Mucosa of descending colon (tissue), 3 donors: Measurements from ENCODE around the gene PSMG2. TPM values are rescaled to one million over a fixed set of nuclear protein-coding genes. Genes with fewer than 3 reads are reported as not detected.
A peak's percentile ranks its signal among the peaks of the same experiment; 100 is the strongest.

Experiments
- ATAC-seq: fragments of 200-7000 bp; cut with Tn5 transposase; one replicate; pipeline ENCODE4 v1.9.1; 2020; ENCODE audit warnings: mild to moderate bottlenecking, moderate library complexity
- DNase-seq, 3 donors: peaks; one replicate each; pipeline ENCODE4 v3.0.0-alpha.2; 2020
- H3K36me3 ChIP-seq: fragments of 200-600 bp; one replicate; pipeline ENCODE4 v1.8.0; 2021; ENCODE audit warnings: low read depth, mild to moderate bottlenecking
- H3K4me1 ChIP-seq: fragments of 200-600 bp; one replicate; pipeline ENCODE4 v1.8.0; 2021; ENCODE audit warnings: low read depth, mild to moderate bottlenecking
- H3K4me3 ChIP-seq: fragments of 200-600 bp; one replicate; pipeline ENCODE4 v1.8.0; 2021; ENCODE audit warnings: mild to moderate bottlenecking
- H3K9me3 ChIP-seq: fragments of 200-600 bp; one replicate; pipeline ENCODE4 v1.8.0; 2021; ENCODE audit warnings: mild to moderate bottlenecking
- intact Hi-C, 2 donors: fragments of 100-400 bp; cut with DNase I in 1 of 2; cut with micrococcal nuclease in 1 of 2; formaldehyde crosslinking; loops; one replicate each; pipeline versions ENCODE4 v1.11.0 to v1.11.1; 2022; cut with DNase I, micrococcal nuclease
- total RNA-seq, 3 donors: library from RNA; stranded (reverse); fragmentation: NEBNext Ultra II Directional in 2 of 3; extraction: Animal tissue kit (Norgen Biotek cat#: 25700) in 2 of 3; gene quantifications; one replicate each; pipeline versions ENCODE4 v1.2.1 to v1.2.4, GENCODE V29; 2021 to 2023
- TF ChIP-seq, protein P1 (sequence below): fragments of 200-600 bp; IDR thresholded peaks from one replicate; pipeline ENCODE4 v1.8.0; 2022; ENCODE audit warnings: antibody characterized with exemption, mild to moderate bottlenecking
- donor health status: DM: no; HTN: no; CAD: no; lungs with moderate emphysema.
- donor health status: DM: no; HTN: no; CAD: no.
- donor health status: DM: no; HTN: yes; CAD: no.

The PSMG2 gene
- total RNA-seq, 3 donors from 2014 or later, result 68.7 to 73.8 (median 69.3) TPM

DNA sequence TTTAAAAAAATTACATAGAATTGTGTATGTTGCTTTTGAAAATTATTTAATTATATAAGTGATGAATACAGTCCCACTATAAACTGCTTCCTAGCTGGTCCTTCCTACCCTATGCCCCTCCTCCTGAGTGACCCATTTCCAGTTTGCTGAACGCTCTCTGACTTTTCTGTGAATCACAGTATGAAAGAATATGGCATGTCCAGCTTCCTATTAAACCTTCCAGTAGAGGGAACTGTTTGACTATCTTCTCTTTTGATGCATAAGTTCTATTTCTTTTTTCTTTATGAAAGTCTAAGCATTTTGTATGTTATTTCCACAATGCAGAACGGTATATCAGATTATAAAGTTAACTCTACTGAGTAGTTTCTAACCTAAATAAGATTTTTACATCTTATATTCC lies 41.3 kb downstream of the PSMG2 start:
- Histone ChIP-seq H3K4me3 (no peak overlapping the region), H3K36me3 (no peaks in the 10 kb centered on the region), H3K9me3 (no peaks in the 10 kb centered on the region), H3K4me1 (no peaks in the 10 kb centered on the region)
- TF ChIP-seq, protein P1, sequence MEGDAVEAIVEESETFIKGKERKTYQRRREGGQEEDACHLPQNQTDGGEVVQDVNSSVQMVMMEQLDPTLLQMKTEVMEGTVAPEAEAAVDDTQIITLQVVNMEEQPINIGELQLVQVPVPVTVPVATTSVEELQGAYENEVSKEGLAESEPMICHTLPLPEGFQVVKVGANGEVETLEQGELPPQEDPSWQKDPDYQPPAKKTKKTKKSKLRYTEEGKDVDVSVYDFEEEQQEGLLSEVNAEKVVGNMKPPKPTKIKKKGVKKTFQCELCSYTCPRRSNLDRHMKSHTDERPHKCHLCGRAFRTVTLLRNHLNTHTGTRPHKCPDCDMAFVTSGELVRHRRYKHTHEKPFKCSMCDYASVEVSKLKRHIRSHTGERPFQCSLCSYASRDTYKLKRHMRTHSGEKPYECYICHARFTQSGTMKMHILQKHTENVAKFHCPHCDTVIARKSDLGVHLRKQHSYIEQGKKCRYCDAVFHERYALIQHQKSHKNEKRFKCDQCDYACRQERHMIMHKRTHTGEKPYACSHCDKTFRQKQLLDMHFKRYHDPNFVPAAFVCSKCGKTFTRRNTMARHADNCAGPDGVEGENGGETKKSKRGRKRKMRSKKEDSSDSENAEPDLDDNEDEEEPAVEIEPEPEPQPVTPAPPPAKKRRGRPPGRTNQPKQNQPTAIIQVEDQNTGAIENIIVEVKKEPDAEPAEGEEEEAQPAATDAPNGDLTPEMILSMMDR, result no peak
- intact Hi-C loops, result no loop called here
- ATAC-seq (peak; percentile 41), DNase-seq (no peak)

DNA sequence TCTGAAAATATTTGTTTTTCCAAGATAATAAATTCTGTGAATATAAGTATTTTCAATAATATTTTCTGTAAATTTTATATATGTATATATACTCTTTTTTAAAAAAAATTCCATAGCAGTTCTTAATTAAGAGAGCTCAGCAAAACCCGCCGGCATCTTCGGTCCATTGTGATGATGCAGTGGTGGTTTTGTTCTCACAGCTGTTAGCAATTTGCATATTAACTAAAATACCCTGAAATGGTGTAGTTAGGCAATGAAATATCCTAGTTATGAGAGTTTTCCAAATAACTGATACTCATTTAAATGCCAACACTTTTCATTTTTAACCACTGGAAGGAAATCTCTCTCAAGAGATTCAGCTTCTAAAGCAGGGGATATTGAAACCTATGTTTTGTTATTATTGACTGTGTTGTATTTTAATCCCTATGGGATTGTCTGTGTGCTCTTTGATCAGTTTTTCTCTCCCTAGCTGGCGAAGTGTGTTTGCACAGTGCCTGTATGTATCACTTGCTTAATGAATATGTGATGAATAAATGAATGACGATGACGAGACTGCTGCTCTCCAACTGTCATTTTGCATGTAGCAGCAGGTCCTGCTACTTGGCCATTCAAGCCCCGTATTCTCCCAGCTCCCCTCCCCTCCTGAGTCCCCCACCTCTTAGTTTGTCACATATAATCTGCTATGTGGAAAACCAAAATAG lies 42.4 kb downstream of the PSMG2 start:
- Histone ChIP-seq H3K4me1 (no peaks in the 10 kb centered on the region), H3K4me3 (no peak overlapping the region), H3K36me3 (no peaks in the 10 kb centered on the region), H3K9me3 (no peaks in the 10 kb centered on the region)
- DNase-seq, result no peak
- intact Hi-C loops, result no loop called here
- ATAC-seq, result no peak
- TF ChIP-seq, protein P1, result no peak

DNA sequence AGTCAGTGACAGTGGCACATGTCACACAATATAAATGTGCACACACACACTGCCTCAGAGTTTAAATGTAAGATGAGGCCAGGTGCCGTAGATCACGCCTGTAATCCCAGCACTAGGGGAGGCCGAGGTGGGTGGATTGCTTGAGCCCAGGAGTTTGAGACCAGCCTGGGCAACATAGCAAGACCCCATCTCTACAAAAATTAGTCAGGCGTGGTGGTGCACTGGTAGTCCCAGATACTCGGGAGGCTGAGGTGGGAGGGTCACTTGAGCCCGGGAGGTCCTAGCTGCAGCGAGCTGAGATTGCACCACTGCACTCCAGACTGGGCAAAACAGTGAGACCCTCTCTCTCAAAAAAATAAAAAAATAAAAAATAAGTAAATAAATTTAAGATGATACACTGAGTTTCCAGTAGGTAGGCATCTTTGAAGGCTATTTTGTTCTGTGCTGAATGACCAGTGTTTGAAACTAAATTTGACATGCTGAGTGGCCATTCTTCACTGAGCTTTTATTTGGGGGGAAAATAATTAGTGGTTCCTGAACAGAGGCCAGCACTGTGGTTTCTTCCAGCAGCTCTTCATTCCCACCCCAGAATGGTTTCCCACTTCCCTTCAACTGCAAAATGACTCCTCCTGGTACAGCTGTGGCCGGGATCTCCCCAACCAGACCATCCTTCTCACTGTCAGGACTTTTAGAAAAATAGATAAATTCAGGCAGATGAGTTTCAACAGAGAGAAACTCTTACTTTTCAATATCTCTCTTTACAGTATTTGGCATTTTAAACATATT lies 44.9 kb downstream of the PSMG2 start:
- Histone ChIP-seq H3K36me3 (no peaks in the 10 kb centered on the region), H3K9me3 (no peaks in the 10 kb centered on the region), H3K4me1 (no peaks in the 10 kb centered on the region), H3K4me3 (no peak overlapping the region)
- intact Hi-C loops, result no loop called here
- no peak for DNase-seq
- no peak for ATAC-seq
- TF ChIP-seq, protein P1, result no peak

DNA sequence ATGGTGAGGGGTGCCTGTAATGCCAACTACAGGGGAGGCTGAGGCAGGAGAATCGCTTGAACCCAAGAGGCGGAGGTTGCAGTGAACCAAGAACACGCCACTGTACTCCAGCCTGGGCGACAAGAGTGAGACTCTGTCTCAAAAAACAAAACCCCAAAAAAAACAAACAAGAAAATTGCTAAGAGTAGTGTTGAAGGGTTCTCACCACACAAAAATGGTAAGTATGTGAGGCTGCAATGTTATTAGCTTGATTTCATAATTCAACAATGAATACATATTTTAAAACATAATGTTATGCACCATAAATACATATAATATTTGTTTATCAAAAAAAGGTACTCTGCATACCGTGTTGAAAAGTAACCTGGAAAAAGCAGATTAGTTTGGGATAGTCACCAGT lies 45.8 kb downstream of the PSMG2 start:
- ATAC-seq (no peak), DNase-seq (no peak)
- no peak overlapping the region for H3K4me3 ChIP-seq
- TF ChIP-seq, protein P1, result no peak
- H3K4me1 ChIP-seq, result no peaks in the 10 kb centered on the region
- H3K9me3 ChIP-seq, result no peaks in the 10 kb centered on the region
- intact Hi-C loops, result no loop called here
- no peaks in the 10 kb centered on the region for H3K36me3 ChIP-seq

DNA sequence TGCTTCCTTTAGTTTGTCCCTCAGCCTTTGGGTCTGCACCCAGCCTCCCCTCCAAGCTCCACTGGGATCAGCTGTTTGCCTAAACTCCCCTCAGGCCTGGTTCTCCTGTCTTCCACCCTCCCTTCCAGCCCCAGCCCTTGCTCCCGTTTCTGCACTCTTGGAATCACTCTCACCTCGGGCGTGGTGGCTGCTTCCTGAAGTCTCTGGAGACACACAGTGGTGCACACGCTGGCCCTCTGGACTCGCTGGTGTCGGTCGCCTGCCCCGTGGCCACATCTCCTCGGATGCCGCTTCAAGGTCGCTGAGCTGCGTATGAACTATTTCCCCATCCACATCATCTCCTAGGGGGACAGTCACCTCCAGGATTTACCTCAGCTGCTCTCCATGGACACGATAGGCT lies 46.3 kb downstream of the PSMG2 start:
- H3K4me1 ChIP-seq, result no peaks in the 10 kb centered on the region
- H3K36me3 ChIP-seq, result no peaks in the 10 kb centered on the region
- intact Hi-C loops, result no loop called here
- ATAC-seq, result no peak
- DNase-seq, result no peak
- H3K9me3 ChIP-seq, result no peaks in the 10 kb centered on the region
- TF ChIP-seq, protein P1, result no peak
- no peak overlapping the region for H3K4me3 ChIP-seq
